Neural progenitor cell (in vitro differentiated cells): Measurements from ENCODE around the gene FZD8. TPM values are rescaled to one million over a fixed set of nuclear protein-coding genes. Genes with fewer than 3 reads are reported as not detected.

Experiments
- DNase-seq: peaks from one replicate; pipeline ENCODE4 v3.0.0-alpha.2; 2016; ENCODE audit warnings: low spot score
- H2AFZ ChIP-seq: fragments of 200-600 bp; sonication (generic); replicated peaks from 2 replicates; pipeline ENCODE4 v1.6.1; 2016; ENCODE audit warnings: antibody characterized with exemption
- H3F3A ChIP-seq: fragments of 200-600 bp; sonication (generic); 2 replicates; pipeline ENCODE4 v1.6.1; 2016; ENCODE audit warnings: antibody characterized with exemption, low read depth
- H3K27ac ChIP-seq: fragments of 200-600 bp; sonication (generic); 2 replicates; pipeline ENCODE4 v1.5.1; 2016; ENCODE audit warnings: mild to moderate bottlenecking
- H3K27me3 ChIP-seq: fragments of 200-600 bp; sonication (generic); 2 replicates; pipeline ENCODE4 v1.6.1; 2016; ENCODE audit warnings: mild to moderate bottlenecking, moderate library complexity
- H3K36me3 ChIP-seq: fragments of 200-600 bp; sonication (generic); 2 replicates; pipeline ENCODE4 v1.5.1; 2016
- H3K4me1 ChIP-seq: fragments of 200-600 bp; sonication (generic); 2 replicates; pipeline ENCODE4 v1.6.1; 2016; ENCODE audit warnings: mixed run types
- H3K4me2 ChIP-seq: fragments of 200-600 bp; sonication (generic); 2 replicates; pipeline ENCODE4 v1.6.1; 2016
- H3K4me3 ChIP-seq: fragments of 200-600 bp; sonication (generic); 2 replicates; pipeline ENCODE4 v1.5.1; 2016
- H3K79me2 ChIP-seq: fragments of 200-600 bp; sonication (generic); 2 replicates; pipeline ENCODE4 v1.6.1; 2016; ENCODE audit warnings: low read depth
- H3K9ac ChIP-seq: fragments of 200-600 bp; sonication (generic); 2 replicates; pipeline ENCODE4 v1.6.1; 2016
- H3K9me3 ChIP-seq: fragments of 200-600 bp; sonication (generic); 2 replicates; pipeline ENCODE4 v1.5.1; 2016; ENCODE audit warnings: low read depth
- H4K20me1 ChIP-seq: fragments of 200-600 bp; sonication (generic); 2 replicates; pipeline ENCODE4 v1.6.1; 2016; ENCODE audit warnings: low read depth
- H3K27ac Mint-ChIP-seq: 3 replicates; pipeline ENCODE4 v1.8.0; 2021; ENCODE audit warnings: mixed read lengths
- H3K27me3 Mint-ChIP-seq: 2 replicates; pipeline ENCODE4 v1.8.0; 2022; ENCODE audit warnings: low read depth, mild to moderate bottlenecking, inconsistent platforms, moderate library complexity, mixed read lengths; ENCODE audit not compliant: insufficient read depth
- H3K36me3 Mint-ChIP-seq: 3 replicates; pipeline ENCODE4 v1.8.0; 2021; ENCODE audit warnings: mixed read lengths
- H3K4me1 Mint-ChIP-seq: 3 replicates; pipeline ENCODE4 v1.8.0; 2021; ENCODE audit warnings: mixed read lengths
- H3K4me3 Mint-ChIP-seq: 3 replicates; pipeline ENCODE4 v1.8.0; 2021; ENCODE audit warnings: mild to moderate bottlenecking, moderate library complexity, mixed read lengths
- H3K9me3 Mint-ChIP-seq: 3 replicates; pipeline ENCODE4 v1.8.0; 2020; ENCODE audit warnings: mixed read lengths
- CTCF ChIP-seq: fragments of 200-600 bp; sonication (generic); IDR thresholded peaks from 2 replicates; pipeline ENCODE4 v1.5.1; 2017; ENCODE audit warnings: antibody characterized with exemption, mild to moderate bottlenecking
- EZH2 ChIP-seq: fragments of 200-600 bp; sonication (generic); IDR thresholded peaks from 2 replicates; pipeline ENCODE4 v1.6.1; 2017; ENCODE audit warnings: antibody characterized with exemption, mild to moderate bottlenecking, moderate library complexity
- EZH2phosphoT487 ChIP-seq: fragments of 200-600 bp; sonication (generic); IDR thresholded peaks from 2 replicates; pipeline ENCODE4 v1.6.1; 2017; ENCODE audit warnings: antibody characterized with exemption
- total RNA-seq: library from RNA; depleted of rRNA; stranded (reverse); fragments of >200 nt; gene quantifications from 2 replicates; pipeline ENCODE4 v1.2.3, GENCODE V29; 2015; ENCODE audit warnings: low replicate concordance

FZD8 gene
- total RNA-seq, 1 donor from 2014 or later, result 5.0 TPM

DNA sequence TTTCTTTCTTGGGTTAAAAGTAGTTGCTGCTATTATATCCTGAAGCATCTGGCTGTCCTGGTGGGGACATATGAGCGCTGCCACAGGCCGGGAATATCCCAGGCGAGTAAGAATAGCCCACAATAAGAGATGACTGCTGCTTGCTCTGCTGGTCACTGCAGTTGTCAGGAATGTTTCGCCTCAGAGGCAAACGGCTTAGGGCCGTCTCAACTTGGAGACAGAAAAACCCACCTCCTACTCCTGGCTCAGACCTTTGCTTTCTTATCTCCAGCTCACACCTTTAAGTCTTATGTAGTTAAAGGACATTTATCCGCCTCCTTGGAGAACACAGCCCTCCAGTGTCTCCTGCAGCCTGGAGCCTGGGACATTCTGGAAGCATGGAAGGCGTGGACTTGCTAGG is 36.9 kb downstream of the FZD8 start, which contains the start of gene GJD4:
Gene GJD4, plus strand, starts transcription at position 151 of the 400 bp plus-strand sequence. Its CDS starts 227 bp downstream, at position 378.
- no peak within 1 kb of the TSS for H3K9ac ChIP-seq
- H3K36me3 Mint-ChIP-seq, result no peaks in the 10 kb centered on the region
- no peaks in the 10 kb centered on the region for H3K4me1 ChIP-seq
- H3K27ac ChIP-seq, result no peak within 1 kb of the TSS
- TF ChIP-seq CTCF (no peak), EZH2phosphoT487 (no peak)
- H3K4me3 ChIP-seq, result no peak within 1 kb of the TSS
- DNase-seq, result no peak
- H3K27ac Mint-ChIP-seq, result no peak within 1 kb of the TSS
- peaks cover 12% of the 10 kb centered on the region for H3K4me1 Mint-ChIP-seq
- no peaks in the 10 kb centered on the region for H3K9me3 ChIP-seq
- H2AFZ ChIP-seq, result peak within 1 kb of the TSS; percentile 42
- H4K20me1 ChIP-seq, result no peaks in the 10 kb centered on the region
- H3K4me2 ChIP-seq, result no peak within 1 kb of the TSS
- no peaks in the 10 kb centered on the region for H3K79me2 ChIP-seq
- H3K9me3 Mint-ChIP-seq, result peaks cover 21% of the 10 kb centered on the region
- H3F3A ChIP-seq, result no peaks in the 10 kb centered on the region
- no peaks in the 10 kb centered on the region for H3K36me3 ChIP-seq
- no peak within 1 kb of the TSS for H3K4me3 Mint-ChIP-seq
- H3K27me3 ChIP-seq, result no peaks in the 10 kb centered on the region
- H3K27me3 Mint-ChIP-seq, result peaks cover 10% of the 10 kb centered on the region

DNA sequence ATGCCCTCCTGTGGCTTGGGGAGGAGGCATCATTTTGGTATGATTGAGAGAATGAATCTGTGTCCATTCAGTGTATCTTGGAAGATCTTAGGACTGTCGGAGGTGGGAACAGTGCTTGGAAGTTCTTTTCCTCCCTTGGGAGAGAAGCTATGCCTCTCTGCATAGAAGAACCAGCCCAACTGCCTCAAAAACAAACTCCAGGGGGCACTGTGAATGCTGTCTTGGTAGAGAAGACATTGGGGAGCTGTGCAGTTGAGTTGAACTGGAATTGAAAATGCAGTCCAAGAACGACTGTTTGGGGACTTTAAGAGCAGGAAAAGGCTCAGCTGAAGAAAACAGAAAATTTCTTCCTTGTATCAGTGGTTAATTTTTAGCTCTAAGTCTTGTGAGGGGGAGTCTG is 41.9 kb downstream of the FZD8 start:
- H3K4me3 ChIP-seq, result no peak overlapping the region
- H3F3A ChIP-seq, result no peaks in the 10 kb centered on the region
- peaks cover 17% of the 10 kb centered on the region for H3K4me1 Mint-ChIP-seq
- H3K27me3 ChIP-seq, result no peaks in the 10 kb centered on the region
- H3K9ac ChIP-seq, result no peak overlapping the region
- no peaks in the 10 kb centered on the region for H3K4me1 ChIP-seq
- H2AFZ ChIP-seq, result no peak overlapping the region
- H3K36me3 ChIP-seq, result no peaks in the 10 kb centered on the region
- H3K9me3 ChIP-seq, result no peaks in the 10 kb centered on the region
- H3K27ac ChIP-seq, result no peak overlapping the region
- H3K36me3 Mint-ChIP-seq, result no peaks in the 10 kb centered on the region
- peaks cover 7% of the 10 kb centered on the region for H3K27me3 Mint-ChIP-seq
- H3K4me2 ChIP-seq, result no peak overlapping the region
- H4K20me1 ChIP-seq, result no peaks in the 10 kb centered on the region
- H3K9me3 Mint-ChIP-seq, result peaks cover 14% of the 10 kb centered on the region
- DNase-seq, result no peak
- H3K27ac Mint-ChIP-seq, result no peak overlapping the region
- TF ChIP-seq CTCF (peak; percentile 43), EZH2phosphoT487 (no peak)
- no peak overlapping the region for H3K4me3 Mint-ChIP-seq
- H3K79me2 ChIP-seq, result no peaks in the 10 kb centered on the region

GRCh38 chr10:35598379-35598778 is 43.7 kb downstream of the FZD8 start:
- Mint-ChIP-seq H3K27ac (no peak overlapping the region), H3K4me3 (no peak overlapping the region), H3K27me3 (peaks cover 11% of the 10 kb centered on the region), H3K4me1 (peaks cover 15% of the 10 kb centered on the region), H3K36me3 (no peaks in the 10 kb centered on the region), H3K9me3 (peaks cover 16% of the 10 kb centered on the region)
- Histone ChIP-seq H3K4me2 (no peak overlapping the region), H3K27me3 (no peaks in the 10 kb centered on the region), H3K36me3 (no peaks in the 10 kb centered on the region), H3F3A (no peaks in the 10 kb centered on the region), H3K27ac (no peak overlapping the region), H2AFZ (no peak overlapping the region), H3K79me2 (no peaks in the 10 kb centered on the region), H3K4me3 (no peak overlapping the region), H3K9me3 (no peaks in the 10 kb centered on the region), H3K4me1 (no peaks in the 10 kb centered on the region), H3K9ac (no peak overlapping the region), H4K20me1 (no peaks in the 10 kb centered on the region)
- no peak for DNase-seq
- TF ChIP-seq EZH2phosphoT487 (no peak), CTCF (peak; percentile 54), EZH2 (no peak)
